ENCODE data around the gene PLTP.

PLTP gene

GRCh38 chr20:45950330-45950646 is 38.3 kb upstream of the PLTP start:
- H3K4me3 ChIP-seq (ENCODE audit: low read depth, low read length) = no peak overlapping the region
- H3K36me3 ChIP-seq (ENCODE audit: insufficient read depth, low read length) = peaks cover 11% of the 10 kb centered on the region; the same call in 1 of the 2 replicates
- H3K27ac ChIP-seq (ENCODE audit: low read depth, low read length) = no peak overlapping the region
- peaks cover 10% of the 10 kb centered on the region for H3K4me1 ChIP-seq (ENCODE audit: control insufficient read depth, insufficient read depth, low read length, unreplicated experiment)
- no peaks in the 10 kb centered on the region for H3K79me2 ChIP-seq (ENCODE audit: control insufficient read depth, insufficient read depth, low read length, unreplicated experiment)
- H3K27me3 ChIP-seq (ENCODE audit: insufficient read depth, low read length) = no peaks in the 10 kb centered on the region
- H2AFZ ChIP-seq (ENCODE audit: low read length, unreplicated experiment) = no peak overlapping the region

GRCh38 chr20:45949542-45950329 is 37.8 kb upstream of the PLTP start:
- no peak overlapping the region for H3K27ac ChIP-seq (ENCODE audit: low read depth, low read length)
- no peaks in the 10 kb centered on the region for H3K27me3 ChIP-seq (ENCODE audit: insufficient read depth, low read length)
- peaks cover 11% of the 10 kb centered on the region; the same call in 1 of the 2 replicates for H3K36me3 ChIP-seq (ENCODE audit: insufficient read depth, low read length)
- no peak overlapping the region for H3K4me3 ChIP-seq (ENCODE audit: low read depth, low read length)
- no peaks in the 10 kb centered on the region for H3K79me2 ChIP-seq (ENCODE audit: control insufficient read depth, insufficient read depth, low read length, unreplicated experiment)
- peaks cover 10% of the 10 kb centered on the region for H3K4me1 ChIP-seq (ENCODE audit: control insufficient read depth, insufficient read depth, low read length, unreplicated experiment)
- H2AFZ ChIP-seq (ENCODE audit: low read length, unreplicated experiment) = no peak overlapping the region

GRCh38 chr20:45948742-45949541 is 37.0 kb upstream of the PLTP start:
- Histone ChIP-seq H3K27me3 (ENCODE audit: insufficient read depth, low read length) (no peaks in the 10 kb centered on the region), H2AFZ (ENCODE audit: low read length, unreplicated experiment) (no peak overlapping the region), H3K4me3 (ENCODE audit: low read depth, low read length) (no peak overlapping the region), H3K36me3 (ENCODE audit: insufficient read depth, low read length) (peaks cover 11% of the 10 kb centered on the region; the same call in 1 of the 2 replicates), H3K79me2 (ENCODE audit: control insufficient read depth, insufficient read depth, low read length, unreplicated experiment) (no peaks in the 10 kb centered on the region), H3K4me1 (ENCODE audit: control insufficient read depth, insufficient read depth, low read length, unreplicated experiment) (peaks cover 18% of the 10 kb centered on the region), H3K27ac (ENCODE audit: low read depth, low read length) (no peak overlapping the region)

- H3K27ac ChIP-seq (ENCODE audit: low read depth, low read length) = no peak overlapping the region
- H3K36me3 ChIP-seq (ENCODE audit: insufficient read depth, low read length) = peaks cover 7% of the 10 kb centered on the region; the same call in 1 of the 2 replicates
These were observed 36.3 kb upstream of the PLTP start for GRCh38 chr20:45948261-45948733.

GRCh38 chr20:45947110-45947866 is 35.3 kb upstream of the PLTP start:
- Histone ChIP-seq H3K27me3 (ENCODE audit: insufficient read depth, low read length) (no peaks in the 10 kb centered on the region), H3K27ac (ENCODE audit: low read depth, low read length) (no peak overlapping the region), H2AFZ (ENCODE audit: low read length, unreplicated experiment) (no peak overlapping the region), H3K79me2 (ENCODE audit: control insufficient read depth, insufficient read depth, low read length, unreplicated experiment) (no peaks in the 10 kb centered on the region), H3K36me3 (ENCODE audit: insufficient read depth, low read length) (peaks cover 4% of the 10 kb centered on the region; the same call in 1 of the 2 replicates), H3K4me1 (ENCODE audit: control insufficient read depth, insufficient read depth, low read length, unreplicated experiment) (peaks cover 22% of the 10 kb centered on the region), H3K4me3 (ENCODE audit: low read depth, low read length) (no peak overlapping the region)

More at GRCh38 chr20:45948261-45948733, 36.3 kb upstream of the PLTP start:
- H3K4me3 ChIP-seq (ENCODE audit: low read depth, low read length) = no peak overlapping the region
- H3K4me1 ChIP-seq (ENCODE audit: control insufficient read depth, insufficient read depth, low read length, unreplicated experiment) = peaks cover 22% of the 10 kb centered on the region
- H3K79me2 ChIP-seq (ENCODE audit: control insufficient read depth, insufficient read depth, low read length, unreplicated experiment) = no peaks in the 10 kb centered on the region
- H2AFZ ChIP-seq (ENCODE audit: low read length, unreplicated experiment) = no peak overlapping the region
- no peaks in the 10 kb centered on the region for H3K27me3 ChIP-seq (ENCODE audit: insufficient read depth, low read length)

- Histone ChIP-seq H3K27me3 (ENCODE audit: insufficient read depth, low read length) (no peaks in the 10 kb centered on the region), H3K36me3 (ENCODE audit: insufficient read depth, low read length) (peaks cover 4% of the 10 kb centered on the region; the same call in 1 of the 2 replicates), H3K4me3 (ENCODE audit: low read depth, low read length) (no peak overlapping the region), H3K79me2 (ENCODE audit: control insufficient read depth, insufficient read depth, low read length, unreplicated experiment) (no peaks in the 10 kb centered on the region), H2AFZ (ENCODE audit: low read length, unreplicated experiment) (no peak overlapping the region), H3K27ac (ENCODE audit: low read depth, low read length) (peak overlapping the region; percentile 22), H3K4me1 (ENCODE audit: control insufficient read depth, insufficient read depth, low read length, unreplicated experiment) (peaks cover 22% of the 10 kb centered on the region)
These were observed 34.4 kb upstream of the PLTP start for GRCh38 chr20:45946149-45946970.

GRCh38 chr20:45945678-45946148 is 33.8 kb upstream of the PLTP start:
- Histone ChIP-seq H3K27ac (ENCODE audit: low read depth, low read length) (0 out of 2 replicates have a peak overlapping the region, but pooled peaks have one; percentile 6), H3K4me1 (ENCODE audit: control insufficient read depth, insufficient read depth, low read length, unreplicated experiment) (peaks cover 22% of the 10 kb centered on the region), H3K79me2 (ENCODE audit: control insufficient read depth, insufficient read depth, low read length, unreplicated experiment) (no peaks in the 10 kb centered on the region), H3K36me3 (ENCODE audit: insufficient read depth, low read length) (peaks cover 4% of the 10 kb centered on the region; the same call in 1 of the 2 replicates), H2AFZ (ENCODE audit: low read length, unreplicated experiment) (no peak overlapping the region), H3K4me3 (ENCODE audit: low read depth, low read length) (no peak overlapping the region), H3K27me3 (ENCODE audit: insufficient read depth, low read length) (no peaks in the 10 kb centered on the region)

GRCh38 chr20:45944965-45945677 is 33.2 kb upstream of the PLTP start:
- H3K4me3 ChIP-seq (ENCODE audit: low read depth, low read length) = no peak overlapping the region
- no peak overlapping the region for H2AFZ ChIP-seq (ENCODE audit: low read length, unreplicated experiment)
- H3K79me2 ChIP-seq (ENCODE audit: control insufficient read depth, insufficient read depth, low read length, unreplicated experiment) = no peaks in the 10 kb centered on the region
- H3K27me3 ChIP-seq (ENCODE audit: insufficient read depth, low read length) = no peaks in the 10 kb centered on the region
- H3K4me1 ChIP-seq (ENCODE audit: control insufficient read depth, insufficient read depth, low read length, unreplicated experiment) = peaks cover 22% of the 10 kb centered on the region
- H3K36me3 ChIP-seq (ENCODE audit: insufficient read depth, low read length) = peaks cover 4% of the 10 kb centered on the region; the same call in 1 of the 2 replicates
- H3K27ac ChIP-seq (ENCODE audit: low read depth, low read length) = peak overlapping the region; percentile 35; the same call in 1 of the 2 replicates

GRCh38 chr20:45944151-45944964 is 32.4 kb upstream of the PLTP start:
- no peak overlapping the region for H3K4me3 ChIP-seq (ENCODE audit: low read depth, low read length)
- peaks cover 22% of the 10 kb centered on the region for H3K4me1 ChIP-seq (ENCODE audit: control insufficient read depth, insufficient read depth, low read length, unreplicated experiment)
- H2AFZ ChIP-seq (ENCODE audit: low read length, unreplicated experiment) = no peak overlapping the region
- H3K27ac ChIP-seq (ENCODE audit: low read depth, low read length) = peak overlapping the region; percentile 35
- H3K36me3 ChIP-seq (ENCODE audit: insufficient read depth, low read length) = peaks cover 4% of the 10 kb centered on the region; the same call in 1 of the 2 replicates
- H3K27me3 ChIP-seq (ENCODE audit: insufficient read depth, low read length) = no peaks in the 10 kb centered on the region
- H3K79me2 ChIP-seq (ENCODE audit: control insufficient read depth, insufficient read depth, low read length, unreplicated experiment) = no peaks in the 10 kb centered on the region

Measured in ACC112 (cell line).